ENCODE measurements around the gene RXRA.
A peak's percentile ranks its signal among the peaks of the same experiment; 100 is the strongest.

The RXRA gene

DNA sequence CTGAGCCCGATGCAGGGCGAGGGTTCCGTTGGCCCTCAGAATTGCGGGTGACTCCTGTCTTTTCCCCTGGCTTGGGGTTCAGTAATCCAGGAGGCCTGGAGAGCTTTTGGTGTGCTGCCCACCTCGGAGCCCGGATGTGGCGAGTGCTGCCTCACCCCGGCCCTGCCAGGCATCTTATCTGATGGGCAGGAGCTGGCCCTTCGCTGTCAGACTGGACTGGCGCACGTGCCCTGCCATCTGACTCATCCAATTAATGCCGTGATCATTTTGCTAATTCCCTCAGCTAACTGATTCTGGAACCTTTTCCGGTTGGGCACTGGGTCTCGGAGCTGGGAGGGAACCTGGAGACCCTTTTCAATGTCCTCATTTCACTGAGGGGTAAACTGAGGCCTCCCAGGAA is 34.6 kb downstream of the RXRA start:
- H3K4me1 ChIP-seq (ENCODE audit: control insufficient read depth, insufficient read depth, low read length): peaks cover under 1% of the 10 kb centered on the region
- no peak overlapping the region for H3K4me3 ChIP-seq (ENCODE audit: low read depth, low read length)
- no peak overlapping the region for H3K27ac ChIP-seq (ENCODE audit: extremely low read depth, low read depth, low read length)
- ChIA-PET CTCF (no interaction called here), POLR2A (no interaction called here)
- no peak for TF ChIP-seq ZNF311 (tag by site-specific recombination; IDR thresholded peaks at IDR 0.05; ENCODE audit: borderline replicate concordance)
- TF ChIP-seq SALL2 (tag by site-specific recombination; IDR thresholded peaks at IDR 0.05; ENCODE audit: borderline replicate concordance): no peak
- no peak for TF ChIP-seq ZNF184 (tag by site-specific recombination; IDR thresholded peaks at IDR 0.05)
- TF ChIP-seq ZNF391 (tag by site-specific recombination; IDR thresholded peaks at IDR 0.05; ENCODE audit: borderline replicate concordance, low read depth): no peak
- no peak for TF ChIP-seq ZNF302 (tag by site-specific recombination; IDR thresholded peaks at IDR 0.05; ENCODE audit: low read depth)
- no peak for TF ChIP-seq ZSCAN30 (tag by site-specific recombination; IDR thresholded peaks at IDR 0.05)
- TF ChIP-seq ZNF10 (tag by site-specific recombination; IDR thresholded peaks at IDR 0.05): no peak
- TF ChIP-seq, protein P1, sequence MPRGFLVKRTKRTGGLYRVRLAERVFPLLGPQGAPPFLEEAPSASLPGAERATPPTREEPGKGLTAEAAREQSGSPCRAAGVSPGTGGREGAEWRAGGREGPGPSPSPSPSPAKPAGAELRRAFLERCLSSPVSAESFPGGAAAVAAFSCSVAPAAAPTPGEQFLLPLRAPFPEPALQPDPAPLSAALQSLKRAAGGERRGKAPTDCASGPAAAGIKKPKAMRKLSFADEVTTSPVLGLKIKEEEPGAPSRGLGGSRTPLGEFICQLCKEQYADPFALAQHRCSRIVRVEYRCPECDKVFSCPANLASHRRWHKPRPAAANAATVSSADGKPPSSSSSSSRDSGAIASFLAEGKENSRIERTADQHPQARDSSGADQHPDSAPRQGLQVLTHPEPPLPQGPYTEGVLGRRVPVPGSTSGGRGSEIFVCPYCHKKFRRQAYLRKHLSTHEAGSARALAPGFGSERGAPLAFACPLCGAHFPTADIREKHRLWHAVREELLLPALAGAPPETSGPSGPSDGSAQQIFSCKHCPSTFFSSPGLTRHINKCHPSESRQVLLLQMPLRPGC (tag by site-specific recombination; IDR thresholded peaks at IDR 0.05): no peak
- no peaks in the 10 kb centered on the region for H3K36me3 ChIP-seq (ENCODE audit: control insufficient read depth in 2 of 2, insufficient read depth in 1 of 2, low read length in 2 of 2)
- no peaks in the 10 kb centered on the region for H3K9me3 ChIP-seq (ENCODE audit: control insufficient read depth, insufficient read depth, low read depth, low read length)

DNA sequence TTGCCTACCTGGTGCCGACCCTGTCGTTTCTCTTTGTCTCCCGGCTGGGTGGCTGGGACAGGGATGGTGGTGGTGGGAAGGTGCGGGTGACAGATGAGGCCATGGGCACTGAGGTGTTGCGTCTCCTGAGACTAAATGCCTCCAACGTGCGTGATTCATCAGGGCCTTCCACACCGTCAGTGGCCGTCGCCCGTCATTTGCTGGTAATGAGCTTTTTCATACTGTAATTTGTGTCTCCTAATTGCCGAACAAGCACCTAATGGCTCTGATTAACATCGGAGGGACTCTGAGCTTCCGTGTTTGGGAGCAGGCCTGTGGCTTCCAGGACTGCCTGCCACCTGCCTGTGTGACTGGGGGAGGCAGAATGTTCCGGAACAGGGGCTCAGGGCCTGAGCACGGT is 35.2 kb downstream of the RXRA start:
- H3K27ac ChIP-seq (ENCODE audit: extremely low read depth, low read depth, low read length): no peak overlapping the region
- H3K4me3 ChIP-seq (ENCODE audit: low read depth, low read length): no peak overlapping the region
- H3K4me1 ChIP-seq (ENCODE audit: control insufficient read depth, insufficient read depth, low read length): peaks cover 6% of the 10 kb centered on the region
- H3K9me3 ChIP-seq (ENCODE audit: control insufficient read depth, insufficient read depth, low read depth, low read length): no peaks in the 10 kb centered on the region
- CTCF ChIA-PET: no interaction called here
- TF ChIP-seq ZNF776 (tag by site-specific recombination; IDR thresholded peaks at IDR 0.05; ENCODE audit: borderline replicate concordance) (no peak), SP2 (tag by site-specific recombination; IDR thresholded peaks at IDR 0.05) (no peak), ZSCAN16 (tag by site-specific recombination; IDR thresholded peaks at IDR 0.05) (no peak), ZNF404 (tag by site-specific recombination; IDR thresholded peaks at IDR 0.05) (no peak), ZNF600 (tag by site-specific recombination; IDR thresholded peaks at IDR 0.05) (peak; percentile 78)
- TF ChIP-seq, protein P2, sequence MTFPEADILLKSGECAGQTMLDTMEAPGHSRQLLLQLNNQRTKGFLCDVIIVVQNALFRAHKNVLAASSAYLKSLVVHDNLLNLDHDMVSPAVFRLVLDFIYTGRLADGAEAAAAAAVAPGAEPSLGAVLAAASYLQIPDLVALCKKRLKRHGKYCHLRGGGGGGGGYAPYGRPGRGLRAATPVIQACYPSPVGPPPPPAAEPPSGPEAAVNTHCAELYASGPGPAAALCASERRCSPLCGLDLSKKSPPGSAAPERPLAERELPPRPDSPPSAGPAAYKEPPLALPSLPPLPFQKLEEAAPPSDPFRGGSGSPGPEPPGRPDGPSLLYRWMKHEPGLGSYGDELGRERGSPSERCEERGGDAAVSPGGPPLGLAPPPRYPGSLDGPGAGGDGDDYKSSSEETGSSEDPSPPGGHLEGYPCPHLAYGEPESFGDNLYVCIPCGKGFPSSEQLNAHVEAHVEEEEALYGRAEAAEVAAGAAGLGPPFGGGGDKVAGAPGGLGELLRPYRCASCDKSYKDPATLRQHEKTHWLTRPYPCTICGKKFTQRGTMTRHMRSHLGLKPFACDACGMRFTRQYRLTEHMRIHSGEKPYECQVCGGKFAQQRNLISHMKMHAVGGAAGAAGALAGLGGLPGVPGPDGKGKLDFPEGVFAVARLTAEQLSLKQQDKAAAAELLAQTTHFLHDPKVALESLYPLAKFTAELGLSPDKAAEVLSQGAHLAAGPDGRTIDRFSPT (tag by site-specific recombination; IDR thresholded peaks at IDR 0.05): no peak
- no peaks in the 10 kb centered on the region for H3K36me3 ChIP-seq (ENCODE audit: control insufficient read depth in 2 of 2, insufficient read depth in 1 of 2, low read length in 2 of 2)
- POLR2A ChIA-PET: no interaction called here

DNA sequence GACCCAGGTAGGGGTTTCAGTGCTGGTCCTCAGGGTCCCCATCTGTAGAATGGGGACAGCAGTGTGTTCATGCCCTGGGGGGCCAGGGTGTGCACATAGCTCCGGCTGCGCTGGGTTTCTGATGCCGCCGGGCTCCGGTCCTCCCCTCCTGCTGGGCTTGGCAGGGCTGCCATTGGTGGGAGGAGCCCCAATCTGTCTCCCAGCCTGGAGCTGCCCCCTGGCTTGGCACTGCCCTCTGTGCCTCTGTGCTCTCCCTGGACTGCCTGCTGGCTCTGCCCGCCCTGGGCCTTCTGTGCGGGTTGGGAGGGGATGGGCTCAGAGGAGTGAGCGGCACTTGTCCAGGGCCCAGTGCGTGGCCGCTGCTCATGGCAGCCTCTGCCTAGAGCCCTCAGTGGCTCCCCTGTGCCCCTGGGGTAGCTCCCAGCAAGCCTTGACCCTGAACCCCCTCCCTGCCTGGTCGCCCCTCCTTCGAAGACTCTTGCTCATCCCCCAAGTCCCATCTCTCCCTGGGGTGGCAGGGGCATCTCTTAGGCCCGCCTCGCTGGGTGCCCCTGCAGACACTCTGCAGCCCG is 35.7 kb downstream of the RXRA start:
- ChIA-PET POLR2A (no interaction called here), CTCF (no interaction called here)
- no peaks in the 10 kb centered on the region for H3K36me3 ChIP-seq (ENCODE audit: control insufficient read depth in 2 of 2, insufficient read depth in 1 of 2, low read length in 2 of 2)
- H3K9me3 ChIP-seq (ENCODE audit: control insufficient read depth, insufficient read depth, low read depth, low read length): no peaks in the 10 kb centered on the region
- H3K27ac ChIP-seq (ENCODE audit: extremely low read depth, low read depth, low read length): no peak overlapping the region
- peak; percentile 72 for TF ChIP-seq ZNF16 (tag by site-specific recombination; IDR thresholded peaks at IDR 0.05; ENCODE audit: low read depth)
- TF ChIP-seq ZNF133 (tag by site-specific recombination; IDR thresholded peaks at IDR 0.05): no peak
- no peak for TF ChIP-seq ZNF175 (tag by site-specific recombination; IDR thresholded peaks at IDR 0.05)
- TF ChIP-seq OSR2 (tag by site-specific recombination; IDR thresholded peaks at IDR 0.05): no peak
- TF ChIP-seq ZNF404 (tag by site-specific recombination; IDR thresholded peaks at IDR 0.05): no peak
- 0 out of 2 replicates have a peak, but pooled peaks have one; percentile 13 for TF ChIP-seq ZNF585B (tag by site-specific recombination; IDR thresholded peaks at IDR 0.05)
- TF ChIP-seq, protein P3, sequence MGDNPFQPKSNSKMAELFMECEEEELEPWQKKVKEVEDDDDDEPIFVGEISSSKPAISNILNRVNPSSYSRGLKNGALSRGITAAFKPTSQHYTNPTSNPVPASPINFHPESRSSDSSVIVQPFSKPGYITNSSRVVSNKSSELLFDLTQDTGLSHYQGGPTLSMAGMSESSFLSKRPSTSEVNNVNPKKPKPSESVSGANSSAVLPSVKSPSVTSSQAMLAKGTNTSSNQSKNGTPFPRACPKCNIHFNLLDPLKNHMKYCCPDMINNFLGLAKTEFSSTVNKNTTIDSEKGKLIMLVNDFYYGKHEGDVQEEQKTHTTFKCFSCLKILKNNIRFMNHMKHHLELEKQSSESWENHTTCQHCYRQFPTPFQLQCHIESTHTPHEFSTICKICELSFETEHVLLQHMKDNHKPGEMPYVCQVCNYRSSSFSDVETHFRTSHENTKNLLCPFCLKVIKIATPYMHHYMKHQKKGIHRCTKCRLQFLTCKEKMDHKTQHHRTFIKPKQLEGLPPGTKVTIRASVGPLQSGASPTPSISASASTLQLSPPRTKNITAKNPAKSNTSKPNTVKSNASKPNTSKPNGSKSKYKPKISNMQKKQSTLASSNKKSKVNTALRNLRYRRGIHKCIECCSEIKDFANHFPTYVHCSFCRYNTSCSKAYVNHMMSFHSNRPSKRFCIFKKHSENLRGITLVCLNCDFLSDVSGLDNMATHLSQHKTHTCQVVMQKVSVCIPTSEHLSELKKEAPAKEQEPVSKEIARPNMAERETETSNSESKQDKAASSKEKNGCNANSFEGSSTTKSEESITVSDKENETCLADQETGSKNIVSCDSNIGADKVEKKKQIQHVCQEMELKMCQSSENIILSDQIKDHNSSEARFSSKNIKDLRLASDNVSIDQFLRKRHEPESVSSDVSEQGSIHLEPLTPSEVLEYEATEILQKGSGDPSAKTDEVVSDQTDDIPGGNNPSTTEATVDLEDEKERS (tag by site-specific recombination; IDR thresholded peaks at IDR 0.05): no peak
- no peak for TF ChIP-seq ZNF146 (tag by site-specific recombination; IDR thresholded peaks at IDR 0.05)
- no peak for TF ChIP-seq ZSCAN16 (tag by site-specific recombination; IDR thresholded peaks at IDR 0.05)
- TF ChIP-seq RBAK (tag by site-specific recombination; IDR thresholded peaks at IDR 0.05): no peak
- no peak for TF ChIP-seq SP2 (tag by site-specific recombination; IDR thresholded peaks at IDR 0.05)
- no peak overlapping the region for H3K4me3 ChIP-seq (ENCODE audit: low read depth, low read length)
- H3K4me1 ChIP-seq (ENCODE audit: control insufficient read depth, insufficient read depth, low read length): peaks cover 7% of the 10 kb centered on the region

Measured in HEK293 (cell line).